ENCODE measurements around the gene AKR1C1.
A peak's percentile ranks its signal among the peaks of the same experiment; 100 is the strongest.
"Not testable (repeated sequence)": the region's sequence is repeated elsewhere in the genome, so short reads cannot be mapped to it uniquely, and the experiment has no call there.

Gene AKR1C1

GRCh38 chr10:4962876-4963814 is at the start of gene AKR1C1:
Gene AKR1C1, plus strand, starts transcription at chr10:4963415. Its CDS starts 30 bp downstream, at chr10:4963445.
- ATAC-seq, DNase-seq: not testable (repeated sequence)

GRCh38 chr10:4914213-4914850 is 48.9 kb upstream of the AKR1C1 start:
- DNase-seq (no peak), ATAC-seq (no peak)

GRCh38 chr10:4916086-4916716 is 47.0 kb upstream of the AKR1C1 start:
- DNase-seq = no peak
- ATAC-seq = no peak

GRCh38 chr10:4918236-4918635 is 45.0 kb upstream of the AKR1C1 start:
- DNase-seq (no peak), ATAC-seq (no peak)

GRCh38 chr10:4924482-4924881 is 38.7 kb upstream of the AKR1C1 start:
- DNase-seq, ATAC-seq: not testable (repeated sequence)

- DNase-seq (no peak), ATAC-seq (no peak)
These were observed 36.8 kb upstream of the AKR1C1 start for GRCh38 chr10:4926400-4926799.

GRCh38 chr10:4931587-4931986 is 31.6 kb upstream of the AKR1C1 start:
- ATAC-seq (no peak), DNase-seq (no peak)

GRCh38 chr10:4934391-4934987 is 28.7 kb upstream of the AKR1C1 start:
- ATAC-seq (no peak), DNase-seq (no peak)

- ATAC-seq (no peak), DNase-seq (no peak)
These were observed 25.9 kb upstream of the AKR1C1 start for GRCh38 chr10:4937346-4937745.

GRCh38 chr10:4939224-4940072 is 23.8 kb upstream of the AKR1C1 start:
- no peak for ATAC-seq
- no peak for DNase-seq

- ATAC-seq, DNase-seq: not testable (repeated sequence)
These were observed 23.2 kb upstream of the AKR1C1 start for GRCh38 chr10:4940073-4940428.

- DNase-seq, ATAC-seq: not testable (repeated sequence)
These were observed 22.3 kb upstream of the AKR1C1 start for GRCh38 chr10:4940909-4941308.

- DNase-seq (no peak), ATAC-seq (no peak)
These were observed 21.5 kb upstream of the AKR1C1 start for GRCh38 chr10:4941540-4942330.

- ATAC-seq = peak; percentile 36
- DNase-seq = not testable (repeated sequence)
These were observed 20.3 kb upstream of the AKR1C1 start for GRCh38 chr10:4942931-4943330.

GRCh38 chr10:4943416-4943815 is 19.8 kb upstream of the AKR1C1 start:
- DNase-seq, ATAC-seq: not testable (repeated sequence)

GRCh38 chr10:4943821-4944220 is 19.4 kb upstream of the AKR1C1 start:
- no peak for ATAC-seq
- no peak for DNase-seq

- DNase-seq (no peak), ATAC-seq (no peak)
These were observed 18.4 kb upstream of the AKR1C1 start for GRCh38 chr10:4944841-4945240.

GRCh38 chr10:4945766-4946717 is 17.2 kb upstream of the AKR1C1 start:
- no peak for ATAC-seq
- no peak for DNase-seq

- no peak for ATAC-seq
- DNase-seq = no peak
These were observed 16.1 kb upstream of the AKR1C1 start for GRCh38 chr10:4947039-4947634.
